Activated B cell treated with CpG ODN at 0.5 μM for 24 hours (primary cell): ENCODE data around the gene OASL. TPM values are rescaled to one million over a fixed set of nuclear protein-coding genes. Genes with fewer than 3 reads are reported as not detected.

Source experiments
- ATAC-seq: fragments of 200-7000 bp; cut with Tn5 transposase; one replicate; pipeline ENCODE4 v1.10.0; 2021; ENCODE audit warnings: low read depth, mild to moderate bottlenecking, moderate library complexity
- CTCF ChIA-PET: fragments of 350-600 bp; sonication (Branson Sonifier 250); formaldehyde crosslinking; loops from one replicate; lab custom pipeline; 2021; ENCODE audit warnings: antibody characterized with exemption; lab: Charles Lee
- POLR2A ChIA-PET: fragments of 350-600 bp; sonication (Branson Sonifier 250); formaldehyde crosslinking; loops from one replicate; lab custom pipeline; 2021; ENCODE audit warnings: antibody characterized with exemption; lab: Charles Lee
- DNase-seq: peaks from one replicate; pipeline ENCODE4 v3.0.0; 2022
- H3K27ac Mint-ChIP-seq: one replicate; pipeline ENCODE4 v1.8.0; 2020; ENCODE audit warnings: mixed read lengths
- H3K27me3 Mint-ChIP-seq: one replicate; pipeline ENCODE4 v1.8.0; 2021; ENCODE audit warnings: mixed read lengths
- H3K36me3 Mint-ChIP-seq: one replicate; pipeline ENCODE4 v1.8.0; 2021; ENCODE audit warnings: low read depth, mixed read lengths
- H3K4me1 Mint-ChIP-seq: one replicate; pipeline ENCODE4 v1.8.0; 2021; ENCODE audit warnings: mixed read lengths
- H3K4me3 Mint-ChIP-seq: one replicate; pipeline ENCODE4 v1.8.0; 2020; ENCODE audit warnings: mild to moderate bottlenecking, mixed read lengths
- H3K9me3 Mint-ChIP-seq: one replicate; pipeline ENCODE4 v1.8.0; 2020; ENCODE audit warnings: mixed read lengths
- CTCF ChIP-seq: fragments of 200-600 bp; IDR thresholded peaks from one replicate; pipeline ENCODE4 v1.8.0; 2022; ENCODE audit warnings: antibody characterized with exemption, mild to moderate bottlenecking
- intact Hi-C: fragments of 100-400 bp; cut with micrococcal nuclease; formaldehyde crosslinking; loops from one replicate; pipeline ENCODE4 v1.15.1; 2024
- total RNA-seq: library from RNA; stranded (reverse); gene quantifications from 2 replicates; pipeline ENCODE4 v1.2.3, GENCODE V29; 2022

The OASL gene
- total RNA-seq, 1 donor from 2014 or later = 1.4 TPM

- ATAC-seq = no peak
- Mint-ChIP-seq H3K9me3 (no peaks in the 10 kb centered on the region), H3K27me3 (no peaks in the 10 kb centered on the region), H3K4me1 (peaks cover 11% of the 10 kb centered on the region), H3K4me3 (no peak overlapping the region), H3K27ac (no peak overlapping the region), H3K36me3 (no peaks in the 10 kb centered on the region)
- intact Hi-C loops = loop anchor here (5.0 kb wide), 1 partner anchor 380 kb away; no protein-coding TSS in a partner anchor
- CTCF ChIA-PET = interaction anchor here (0.8 to 1.1 kb wide), 2 partner anchors 14 to 20 kb away, joined by 3 read pairs; no protein-coding TSS in a partner anchor
- POLR2A ChIA-PET = interaction anchor here (0.6 kb wide), 1 partner anchor 364 kb away, joined by 3 read pairs; no protein-coding TSS in a partner anchor
- DNase-seq = no peak
- TF ChIP-seq CTCF = no peak
Observed at GRCh38 chr12:121062391-121063045, 23.5 kb upstream of the OASL start.

GRCh38 chr12:121061831-121062230 lies 22.8 kb upstream of the OASL start:
- ATAC-seq = no peak
- intact Hi-C loops = loop anchor here (5.0 kb wide), 1 partner anchor 380 kb away; no protein-coding TSS in a partner anchor
- Mint-ChIP-seq H3K4me1 (peaks cover 11% of the 10 kb centered on the region), H3K9me3 (no peaks in the 10 kb centered on the region), H3K27ac (no peak overlapping the region), H3K36me3 (no peaks in the 10 kb centered on the region), H3K4me3 (no peak overlapping the region), H3K27me3 (no peaks in the 10 kb centered on the region)
- ChIA-PET CTCF (interaction anchor here (0.8 to 2.9 kb wide), 5 partner anchors 13 to 168 kb away, joined by 3 to 15 read pairs (median 3); no protein-coding TSS in a partner anchor), POLR2A (interaction anchor here (0.5 kb wide), 1 partner anchor 133 kb away, joined by 8 read pairs; no protein-coding TSS in a partner anchor)
- no peak for TF ChIP-seq CTCF
- DNase-seq = no peak

- CTCF ChIA-PET = interaction anchor here (1.0 to 2.9 kb wide), 9 partner anchors 10 to 478 kb away, joined by 3 to 15 read pairs (median 4); partner anchors contain the start of gene C12orf43
- POLR2A ChIA-PET = interaction anchor here (0.5 to 1.2 kb wide), 8 partner anchors 15 to 780 kb away, joined by 3 to 5 read pairs (median 4); no protein-coding TSS in a partner anchor
Observed at GRCh38 chr12:121060149-121061001, 21.3 kb upstream of the OASL start.

GRCh38 chr12:121059031-121059898 lies 20.2 kb upstream of the OASL start:
- Mint-ChIP-seq H3K4me1 (peaks cover 11% of the 10 kb centered on the region), H3K27ac (peak overlapping the region; percentile 82), H3K36me3 (no peaks in the 10 kb centered on the region), H3K27me3 (no peaks in the 10 kb centered on the region), H3K9me3 (no peaks in the 10 kb centered on the region), H3K4me3 (peak overlapping the region; percentile 83)
- intact Hi-C loops = no loop called here
- no peak for TF ChIP-seq CTCF
- ChIA-PET CTCF (interaction anchor here (1.0 to 2.9 kb wide), 8 partner anchors 9 to 477 kb away, joined by 3 to 15 read pairs (median 4); partner anchors contain the start of gene C12orf43), POLR2A (interaction anchor here (0.6 to 1.2 kb wide), 6 partner anchors 13 to 781 kb away, joined by 3 to 4 read pairs (median 3); partner anchors contain the start of gene SPPL3)
- DNase-seq (no peak), ATAC-seq (no peak)

More at GRCh38 chr12:121060149-121061001, 21.3 kb upstream of the OASL start:
- Mint-ChIP-seq H3K4me3 (peak overlapping the region; percentile 83), H3K9me3 (no peaks in the 10 kb centered on the region), H3K27me3 (no peaks in the 10 kb centered on the region), H3K27ac (peak overlapping the region; percentile 82), H3K36me3 (no peaks in the 10 kb centered on the region), H3K4me1 (peaks cover 11% of the 10 kb centered on the region)
- DNase-seq (peak; percentile 26), ATAC-seq (peak; percentile 94)
- intact Hi-C loops = loop anchor here (1.0 to 5.0 kb wide), 6 partner anchors 36 to 477 kb away; partner anchors contain the start of gene C12orf43
- peak; percentile 44 for TF ChIP-seq CTCF
